Liver (tissue), 9 donors: ENCODE measurements around the gene AFTPH. TPM values are rescaled to one million over a fixed set of nuclear protein-coding genes. Genes with fewer than 3 reads are reported as not detected.

ENCODE experiments used
- DNase-seq: peaks from one replicate; pipeline ENCODE4 v3.0.0-alpha.2; 2017; ENCODE audit warnings: low spot score
- H3K27ac ChIP-seq, 2 donors: one replicate each; pipeline ENCODE4 v1.7.0; 2013; ENCODE audit warnings: inconsistent platforms in 2 of 2, low read length in 2 of 2, control low read depth in 1 of 2, low read depth in 1 of 2, mild to moderate bottlenecking in 1 of 2
- H3K27me3 ChIP-seq, 4 donors: one replicate each; pipeline versions ENCODE4 v1.6.1 to v1.7.0; 2013; ENCODE audit warnings: low read length in 3 of 4, inconsistent platforms in 1 of 4, mild to moderate bottlenecking in 1 of 4, moderate library complexity in 1 of 4; ENCODE audit not compliant: control insufficient read depth in 4 of 4, insufficient read depth in 4 of 4
- H3K36me3 ChIP-seq, 4 donors: one replicate each; pipeline versions ENCODE4 v1.6.1 to v1.7.0; 2013; ENCODE audit warnings: low read length in 3 of 4, mild to moderate bottlenecking in 3 of 4, low read depth in 1 of 4, moderate library complexity in 1 of 4; ENCODE audit not compliant: control insufficient read depth in 4 of 4, insufficient read depth in 3 of 4
- H3K4me1 ChIP-seq, 4 donors: one replicate each; pipeline versions ENCODE4 v1.6.1 to v1.7.0; 2013; ENCODE audit warnings: low read length in 3 of 4, mild to moderate bottlenecking in 3 of 4, moderate library complexity in 1 of 4; ENCODE audit not compliant: control insufficient read depth in 4 of 4, insufficient read depth in 4 of 4
- H3K4me3 ChIP-seq, 3 donors: one replicate each; pipeline versions ENCODE4 v1.6.1 to v1.7.0; 2013; ENCODE audit warnings: low read length in 3 of 3, control low read depth in 1 of 3, low read depth in 1 of 3, mild to moderate bottlenecking in 1 of 3
- H3K9ac ChIP-seq, 2 donors: one replicate each; pipeline ENCODE4 v1.7.0; 2013; ENCODE audit warnings: low read length in 2 of 2, mild to moderate bottlenecking in 2 of 2, moderate library complexity in 2 of 2, control low read depth in 1 of 2, low read depth in 1 of 2
- H3K9me3 ChIP-seq, 4 donors: one replicate each; pipeline versions ENCODE4 v1.6.1 to v1.7.0; 2013; ENCODE audit warnings: low read length in 3 of 4; ENCODE audit not compliant: control insufficient read depth in 4 of 4
- ATF3 ChIP-seq: IDR thresholded peaks from 2 replicates; pipeline ENCODE4 v1.6.1; 2016; ENCODE audit warnings: antibody characterized with exemption
- EGR1 ChIP-seq, 2 donors: IDR thresholded peaks; 2 replicates each; pipeline ENCODE4 v1.6.1; 2016 to 2018; ENCODE audit warnings: antibody characterized with exemption in 2 of 2, low read depth in 2 of 2
- FOXA2 ChIP-seq: IDR thresholded peaks from 2 replicates; pipeline ENCODE4 v1.6.1; 2016; ENCODE audit warnings: antibody characterized with exemption
- GABPA ChIP-seq, 2 donors: IDR thresholded peaks in 1 of 2; conservative IDR thresholded peaks in 1 of 2; 2 replicates each; pipeline ENCODE4 v1.6.1; 2016; ENCODE audit warnings: antibody characterized with exemption in 2 of 2, mild to moderate bottlenecking in 1 of 2, moderate library complexity in 1 of 2
- HNF4A ChIP-seq, 2 donors: conservative IDR thresholded peaks; 2 replicates each; pipeline ENCODE4 v1.6.1; 2016; ENCODE audit warnings: antibody characterized with exemption in 2 of 2, mild to moderate bottlenecking in 2 of 2
- HNF4G ChIP-seq: IDR thresholded peaks from 2 replicates; pipeline ENCODE4 v1.6.1; 2016; ENCODE audit warnings: antibody characterized with exemption
- MAX ChIP-seq: IDR thresholded peaks from 2 replicates; pipeline ENCODE4 v1.6.1; 2016; ENCODE audit warnings: antibody characterized with exemption
- NR2F2 ChIP-seq: IDR thresholded peaks from 2 replicates; pipeline ENCODE4 v1.6.1; 2016; ENCODE audit warnings: antibody characterized with exemption
- REST ChIP-seq: IDR thresholded peaks from 2 replicates; pipeline ENCODE4 v1.6.1; 2016; ENCODE audit warnings: antibody characterized with exemption, mild to moderate bottlenecking
- RXRA ChIP-seq, 2 donors: IDR thresholded peaks; 2 replicates each; pipeline ENCODE4 v1.6.1; 2017 to 2018; ENCODE audit warnings: antibody characterized with exemption in 2 of 2, mild to moderate bottlenecking in 1 of 2
- SP1 ChIP-seq: IDR thresholded peaks from 2 replicates; pipeline ENCODE4 v1.6.1; 2018; ENCODE audit warnings: antibody characterized with exemption, mild to moderate bottlenecking
- YY1 ChIP-seq: IDR thresholded peaks from 2 replicates; pipeline ENCODE4 v1.6.1; 2016; ENCODE audit warnings: antibody characterized with exemption, mild to moderate bottlenecking
- ZBTB33 ChIP-seq: IDR thresholded peaks from 2 replicates; pipeline ENCODE4 v1.6.1; 2016; ENCODE audit warnings: antibody characterized with exemption
- WGBS: extraction: QIAGEN DNeasy Blood & Tissue Kit; methylation state at CpG from one replicate; pipeline ENCODE4 v1.1.7; 2013; 5-methylcytosine and 5-hydroxymethylcytosine counted together
- polyA plus RNA-seq, 2 donors: library from polyadenylated mRNA; stranded (reverse) in 1 of 2; unstranded in 1 of 2; fragments of 200-250 nt in 1 of 2; fragments of >200 nt in 1 of 2; fragmentation: Nextera tagmentation in 1 of 2; extraction: Ambion mirVana in 1 of 2; gene quantifications; one replicate each; pipeline versions ENCODE4 v1.2.1 to v1.2.3, GENCODE V29; 2013 to 2015
- total RNA-seq, 2 donors: library from RNA; depleted of rRNA; stranded (reverse); fragments of >200 nt; gene quantifications; one replicate each; pipeline ENCODE4 v1.2.3, GENCODE V29; 2014
- TF ChIP-seq, protein P1 (sequence below): fragments of 150-350 bp; IDR thresholded peaks from 2 replicates; pipeline ENCODE4 v1.5.1; 2017; ENCODE audit warnings: improper control_type of control experiment, low read depth, low read length; ENCODE audit not compliant: missing input control
- donor health status: healthy.
- donor health status: healthy.
- donor health status: healthy.
- donor health status: healthy.
- donor health status: healthy.

The AFTPH gene
- total and polyA plus RNA-seq, 4 donors = 10.5 to 27.9 (median 20.6) TPM

DNA sequence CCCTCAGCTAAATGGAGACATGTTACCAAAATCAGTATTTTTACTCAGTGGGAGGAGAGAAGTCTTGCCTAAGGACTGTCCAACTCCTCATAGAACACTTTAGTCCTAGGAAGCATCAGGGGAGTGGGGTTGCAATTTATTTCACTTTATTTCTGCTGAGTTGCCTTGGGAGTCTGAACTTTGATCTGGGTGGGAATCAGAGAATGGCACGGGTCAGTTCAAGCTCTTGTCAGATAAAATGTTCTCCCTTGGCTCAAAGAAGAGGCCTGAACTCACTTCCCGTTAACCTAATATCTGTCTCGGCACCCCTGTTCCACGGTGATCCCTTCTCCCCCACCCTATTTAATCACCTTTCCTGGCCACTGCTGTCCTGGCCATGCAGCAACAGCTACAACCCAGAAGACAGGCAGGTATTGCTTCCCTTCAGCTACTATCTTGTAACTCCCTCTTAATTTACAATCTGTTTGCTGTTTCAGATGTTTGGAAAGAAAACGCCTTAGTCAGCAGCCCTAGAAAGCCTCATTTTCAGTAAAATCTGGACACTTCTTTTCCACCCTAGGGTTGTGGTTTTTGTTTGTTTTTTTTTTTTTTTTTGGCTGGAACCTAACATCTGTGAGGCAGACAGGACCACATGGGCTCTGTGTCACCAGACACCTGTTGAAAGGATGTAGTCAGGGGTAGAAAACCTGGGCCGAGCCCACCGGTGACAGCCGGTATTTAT is 77.1 kb downstream of the AFTPH start:
- no peaks in the 10 kb centered on the region for H3K9me3 ChIP-seq
- H3K27ac ChIP-seq = no peak overlapping the region
- no peak for DNase-seq
- no peaks in the 10 kb centered on the region for H3K36me3 ChIP-seq
- peaks cover 0 to 15% (median 10%) of the 10 kb centered on the region in 4 donors for H3K4me1 ChIP-seq
- no peaks in the 10 kb centered on the region for H3K27me3 ChIP-seq
- no peak overlapping the region for H3K9ac ChIP-seq
- no peak overlapping the region for H3K4me3 ChIP-seq
- WGBS = 66% methylated on average over 8 of the region's 8 CpGs
- TF ChIP-seq RXRA (IDR thresholded peaks at IDR 0.05) = no peak
- TF ChIP-seq NR2F2 = no peak
- TF ChIP-seq ATF3 = no peak
- TF ChIP-seq YY1 = no peak
- TF ChIP-seq EGR1 (IDR thresholded peaks at IDR 0.05; ENCODE audit: low read depth in 2 of 2) = no peak
- no peak for TF ChIP-seq GABPA (IDR thresholded peaks at IDR 0.05 in 1 of 2, conservative IDR thresholded peaks at IDR 0.05 in 1 of 2)
- TF ChIP-seq MAX = no peak
- no peak for TF ChIP-seq HNF4G
- no peak for TF ChIP-seq REST
- TF ChIP-seq, protein P1, sequence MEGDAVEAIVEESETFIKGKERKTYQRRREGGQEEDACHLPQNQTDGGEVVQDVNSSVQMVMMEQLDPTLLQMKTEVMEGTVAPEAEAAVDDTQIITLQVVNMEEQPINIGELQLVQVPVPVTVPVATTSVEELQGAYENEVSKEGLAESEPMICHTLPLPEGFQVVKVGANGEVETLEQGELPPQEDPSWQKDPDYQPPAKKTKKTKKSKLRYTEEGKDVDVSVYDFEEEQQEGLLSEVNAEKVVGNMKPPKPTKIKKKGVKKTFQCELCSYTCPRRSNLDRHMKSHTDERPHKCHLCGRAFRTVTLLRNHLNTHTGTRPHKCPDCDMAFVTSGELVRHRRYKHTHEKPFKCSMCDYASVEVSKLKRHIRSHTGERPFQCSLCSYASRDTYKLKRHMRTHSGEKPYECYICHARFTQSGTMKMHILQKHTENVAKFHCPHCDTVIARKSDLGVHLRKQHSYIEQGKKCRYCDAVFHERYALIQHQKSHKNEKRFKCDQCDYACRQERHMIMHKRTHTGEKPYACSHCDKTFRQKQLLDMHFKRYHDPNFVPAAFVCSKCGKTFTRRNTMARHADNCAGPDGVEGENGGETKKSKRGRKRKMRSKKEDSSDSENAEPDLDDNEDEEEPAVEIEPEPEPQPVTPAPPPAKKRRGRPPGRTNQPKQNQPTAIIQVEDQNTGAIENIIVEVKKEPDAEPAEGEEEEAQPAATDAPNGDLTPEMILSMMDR = no peak
- no peak for TF ChIP-seq HNF4A (conservative IDR thresholded peaks at IDR 0.05)
- no peak for TF ChIP-seq SP1
- TF ChIP-seq ZBTB33 = no peak
- no peak for TF ChIP-seq FOXA2
